CD4-positive, alpha-beta T cell treated with Interleukin-1 beta for 1 hour (primary cell): ENCODE results near the gene SART3.
"Not testable (repeated sequence)": the region's sequence is repeated elsewhere in the genome, so short reads cannot be mapped to it uniquely, and the experiment has no call there.

Source experiments
- DNase-seq, 2 donors: peaks; one replicate each; pipeline ENCODE4 v3.0.0-alpha.2; 2020 to 2022

The SART3 gene

DNA sequence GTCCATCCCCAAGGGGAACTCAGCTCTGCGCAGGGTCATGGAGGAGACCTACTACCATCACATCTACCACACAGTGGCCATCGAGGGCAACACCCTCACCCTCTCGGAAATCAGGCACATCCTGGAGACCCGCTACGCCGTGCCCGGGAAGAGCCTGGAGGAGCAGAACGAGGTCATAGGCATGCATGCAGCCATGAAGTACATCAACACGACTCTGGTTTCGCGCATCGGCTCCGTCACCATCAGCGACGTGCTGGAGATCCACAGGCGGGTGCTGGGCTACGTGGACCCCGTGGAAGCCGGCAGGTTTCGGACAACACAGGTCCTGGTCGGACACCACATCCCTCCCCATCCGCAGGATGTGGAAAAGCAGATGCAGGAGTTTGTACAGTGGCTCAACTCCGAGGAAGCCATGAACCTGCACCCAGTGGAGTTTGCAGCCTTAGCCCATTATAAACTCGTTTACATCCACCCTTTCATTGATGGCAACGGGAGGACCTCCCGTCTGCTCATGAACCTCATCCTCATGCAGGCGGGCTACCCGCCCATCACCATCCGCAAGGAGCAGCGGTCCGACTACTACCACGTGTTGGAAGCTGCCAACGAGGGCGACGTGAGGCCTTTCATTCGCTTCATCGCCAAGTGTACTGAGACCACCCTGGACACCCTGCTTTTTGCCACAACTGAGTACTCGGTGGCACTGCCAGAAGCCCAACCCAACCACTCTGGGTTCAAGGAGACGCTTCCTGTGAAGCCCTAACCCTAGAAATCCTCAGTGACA lies 42.1 kb downstream of the SART3 start:
- DNase-seq = no peak

- no peak for DNase-seq
These were observed 42.8 kb downstream of the SART3 start for GRCh38 chr12:108518101-108518715.

DNA sequence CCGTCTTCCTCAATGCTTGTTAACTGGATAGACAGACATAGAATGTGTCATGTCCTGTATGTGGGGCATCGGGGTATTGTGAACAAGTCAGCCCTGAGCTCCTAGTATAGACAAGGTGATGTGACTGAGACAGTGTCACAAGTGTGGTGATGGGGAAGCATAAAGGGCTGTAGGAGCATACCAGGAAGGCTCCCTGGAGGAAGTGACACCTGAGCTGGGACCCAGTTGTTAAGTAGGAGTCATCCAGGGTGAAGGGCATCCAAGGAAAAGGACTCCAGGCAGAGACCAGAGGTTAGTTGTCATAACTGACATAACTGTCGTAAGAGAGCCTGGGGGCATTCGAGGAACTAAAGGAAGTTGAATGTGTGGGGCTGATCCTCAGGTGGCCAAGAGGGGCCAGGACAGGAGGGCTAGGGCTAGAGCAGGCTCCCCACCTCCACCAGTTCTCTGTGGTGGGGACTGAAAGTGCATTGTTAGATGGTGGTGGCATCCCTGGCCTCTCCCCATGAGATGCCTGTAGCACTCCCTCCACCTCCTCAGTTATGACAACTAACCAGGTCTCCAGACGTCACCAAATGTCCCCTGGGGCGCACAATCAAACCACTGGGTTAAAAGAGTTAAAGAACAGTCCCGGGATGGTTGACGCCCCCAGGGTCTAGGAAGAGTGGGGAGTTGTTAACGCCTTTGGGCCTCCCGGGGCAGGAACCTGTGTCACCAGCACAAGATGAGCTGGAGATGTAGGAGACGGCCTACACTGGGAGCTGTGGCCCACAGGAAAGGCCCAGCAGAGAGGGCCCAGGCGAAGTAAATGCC lies 43.5 kb downstream of the SART3 start:
- no peak for DNase-seq

DNA sequence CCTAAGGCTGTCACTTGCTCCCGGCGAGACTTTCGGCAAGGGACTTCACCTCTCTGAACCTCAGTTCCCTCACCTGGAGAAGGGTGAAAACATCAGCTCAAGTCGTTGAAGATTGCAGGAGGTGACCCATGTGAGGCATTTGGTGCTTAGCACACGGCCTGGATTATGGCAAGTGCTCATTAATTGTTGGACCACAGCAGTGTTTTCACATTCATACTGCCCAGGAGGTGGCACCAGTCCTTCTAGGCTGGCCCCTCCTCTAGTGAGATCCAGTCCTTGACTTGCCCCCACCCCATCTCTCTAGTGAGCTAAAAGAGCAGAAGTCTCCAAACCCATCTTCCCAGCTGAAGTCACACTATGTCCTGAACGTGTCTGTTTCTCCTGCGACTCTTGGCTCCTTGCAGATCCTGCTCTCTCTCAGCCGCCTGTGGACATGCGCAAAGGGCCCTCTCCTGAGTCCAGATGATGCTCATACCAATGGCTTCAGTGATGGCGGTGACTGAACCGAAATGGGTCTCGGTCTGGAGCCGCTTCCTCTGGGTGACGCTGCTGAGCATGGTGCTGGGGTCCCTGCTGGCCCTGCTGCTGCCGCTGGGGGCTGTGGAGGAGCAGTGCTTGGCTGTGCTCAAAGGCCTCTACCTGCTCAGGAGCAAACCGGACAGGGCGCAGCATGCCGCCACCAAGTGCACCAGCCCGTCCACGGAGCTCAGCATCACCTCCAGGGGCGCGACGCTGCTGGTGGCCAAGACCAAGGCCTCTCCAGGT lies 44.3 kb downstream of the SART3 start:
- no peak for DNase-seq

- DNase-seq = no peak
These were observed 45.1 kb downstream of the SART3 start for GRCh38 chr12:108515916-108516315.

DNA sequence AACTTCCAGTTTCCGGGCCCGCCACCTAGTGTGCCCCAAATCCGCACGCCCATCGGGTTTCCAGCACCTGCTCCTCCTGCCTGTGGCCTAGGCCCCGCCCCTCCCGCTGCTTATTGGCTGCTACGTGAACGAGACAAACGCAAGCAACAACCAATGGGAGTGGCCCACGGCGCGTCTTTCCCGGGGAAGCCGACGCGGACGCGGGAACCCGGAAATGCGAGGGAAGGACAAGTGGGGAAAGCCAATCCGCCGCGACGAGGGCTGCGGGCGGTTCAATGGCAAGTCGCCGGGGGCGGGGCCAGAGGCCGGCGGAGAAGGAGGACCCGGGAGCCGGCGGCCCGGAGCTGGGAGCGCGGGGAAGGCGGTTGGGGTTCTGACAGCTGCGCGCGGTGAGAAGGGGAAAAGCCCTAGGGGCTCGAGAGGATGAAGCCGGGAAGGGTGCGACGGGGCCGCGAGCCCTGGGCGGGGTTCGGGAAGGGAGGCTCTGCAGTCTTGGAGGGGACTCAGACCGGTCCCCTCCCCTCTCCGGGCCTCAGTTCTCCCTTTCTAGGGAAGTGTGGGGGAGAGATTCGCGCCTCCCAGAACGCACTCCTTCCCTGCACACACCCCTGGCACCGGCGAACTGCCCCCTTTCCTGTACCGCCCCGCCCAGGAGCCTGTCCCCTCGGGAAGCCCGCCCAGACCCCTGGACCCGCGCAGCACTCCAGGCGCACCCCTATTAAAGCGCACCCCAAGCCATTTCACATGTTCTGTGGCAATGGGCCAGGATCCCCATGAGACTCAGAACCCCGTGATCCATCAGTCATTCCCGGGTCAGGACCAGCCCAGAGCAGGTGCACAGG lies 45.8 kb downstream of the SART3 start, which contains the start of gene FICD:
FICD (plus strand) TSS at position 305 of the 842 bp plus-strand sequence. CDS start 1,696 bp downstream, outside the sequence.
- DNase-seq = peak; percentile 98

GRCh38 chr12:108514468-108514972 lies 46.5 kb downstream of the SART3 start:
- no peak for DNase-seq

GRCh38 chr12:108511633-108512540 lies 49.1 kb downstream of the SART3 start:
- peak; percentile 74 to 79 for DNase-seq

DNA sequence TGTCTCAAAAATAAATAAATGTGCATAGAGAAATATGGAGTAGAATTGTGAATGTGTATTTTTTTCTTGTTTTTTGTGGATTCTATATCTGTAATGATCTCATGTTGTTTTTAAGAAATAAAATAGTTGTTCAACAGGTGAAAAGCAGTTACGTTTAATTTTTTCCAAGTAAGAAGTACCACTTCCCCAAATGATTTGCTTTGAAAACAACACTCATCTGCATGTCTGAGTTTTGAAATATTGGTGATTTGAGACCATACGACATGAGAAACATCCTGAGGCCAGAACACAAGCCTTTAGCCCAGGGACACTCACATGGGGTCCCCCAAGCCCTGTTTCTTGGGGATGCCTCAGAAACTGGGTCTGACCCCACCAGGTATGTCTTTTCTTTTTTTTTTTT lies 50.1 kb downstream of the SART3 start:
- DNase-seq = no peak

GRCh38 chr12:108509806-108510205 lies 51.2 kb downstream of the SART3 start:
- no peak for DNase-seq

- DNase-seq = no peak
These were observed 52.9 kb downstream of the SART3 start for GRCh38 chr12:108507971-108508642.

DNA sequence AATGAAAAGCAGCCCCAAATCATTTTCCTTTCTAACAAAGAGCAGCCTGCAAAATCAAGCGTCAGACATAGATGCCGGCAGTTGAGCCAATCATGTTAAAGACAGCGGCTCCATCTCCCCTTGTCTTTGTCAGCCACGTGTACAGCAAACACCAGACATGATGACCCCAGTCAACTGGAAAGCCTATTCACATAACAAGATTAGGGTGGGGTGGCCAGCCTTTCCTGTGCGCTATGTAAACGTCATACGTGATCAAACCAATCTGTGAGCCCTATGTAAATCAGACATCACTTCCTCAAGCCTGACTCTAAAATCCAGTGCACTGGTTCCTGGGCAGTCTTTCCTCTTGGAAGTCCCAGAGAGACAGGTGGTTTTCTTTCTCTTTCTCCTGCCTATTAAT lies 55.8 kb downstream of the SART3 start:
- no peak for DNase-seq

- DNase-seq = no peak
These were observed 58.1 kb downstream of the SART3 start for GRCh38 chr12:108502922-108503321.

DNA sequence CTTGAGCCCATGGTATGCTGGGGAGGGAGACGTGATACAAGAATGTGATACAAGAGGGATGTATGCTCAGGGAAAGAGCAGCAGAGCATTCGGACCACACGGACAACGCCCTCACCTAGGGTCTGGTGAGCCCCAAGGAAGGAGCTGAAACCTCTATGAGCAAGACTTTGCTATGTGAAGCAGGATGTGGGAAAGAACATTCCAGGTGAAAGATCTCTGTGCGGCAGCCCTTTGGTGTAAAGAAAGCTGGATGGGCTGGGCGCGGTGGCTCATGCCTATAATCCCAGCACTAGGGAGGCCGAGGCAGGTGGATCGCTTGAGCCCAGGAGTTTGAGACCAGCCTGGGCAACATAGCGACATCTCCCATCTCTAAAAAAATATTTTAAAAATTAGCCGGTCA lies 62.8 kb downstream of the SART3 start:
- DNase-seq = no peak

GRCh38 chr12:108495823-108496579 lies 65.0 kb downstream of the SART3 start:
- DNase-seq = no peak

DNA sequence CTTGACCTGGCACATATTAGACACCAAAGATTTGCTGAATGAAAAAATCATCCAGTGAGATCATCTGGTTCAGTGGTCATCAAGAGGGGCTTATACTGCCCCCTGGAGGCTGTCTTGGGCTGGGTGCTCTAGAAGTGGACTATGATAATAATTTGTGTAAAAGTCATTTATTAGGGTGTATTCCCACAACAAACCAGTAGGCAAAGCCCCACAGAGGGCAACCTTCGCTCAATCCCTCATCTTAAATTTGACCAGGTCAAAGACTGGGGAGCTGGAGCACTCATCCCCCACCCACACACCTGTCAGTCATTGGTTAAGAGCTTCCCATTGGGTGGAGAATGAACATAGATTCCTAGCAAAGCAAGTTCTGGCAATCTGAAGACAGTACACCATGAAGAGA lies 65.9 kb downstream of the SART3 start:
- DNase-seq = peak; percentile 19 to 33

- DNase-seq = no peak
These were observed 69.7 kb downstream of the SART3 start for GRCh38 chr12:108491256-108491655.

DNA sequence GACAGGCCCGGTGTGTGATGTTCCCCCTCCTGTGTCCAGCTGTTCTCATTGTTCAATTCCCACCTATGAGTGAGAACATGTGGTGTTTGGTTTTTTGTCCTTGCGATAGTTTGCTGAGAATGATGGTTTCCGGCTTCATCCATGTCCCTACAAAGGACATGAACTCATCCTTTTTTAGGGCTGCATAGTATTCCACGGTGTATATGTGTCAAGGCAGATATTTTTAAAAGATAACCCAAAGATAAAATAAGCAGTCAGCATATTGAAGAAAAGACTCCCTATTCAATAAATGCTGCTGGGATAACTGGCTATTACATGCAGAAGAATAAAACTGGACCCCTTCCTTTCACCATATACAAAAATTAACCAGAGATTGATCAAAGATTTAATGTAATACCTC lies 73.9 kb downstream of the SART3 start:
- DNase-seq = not testable (repeated sequence)

DNA sequence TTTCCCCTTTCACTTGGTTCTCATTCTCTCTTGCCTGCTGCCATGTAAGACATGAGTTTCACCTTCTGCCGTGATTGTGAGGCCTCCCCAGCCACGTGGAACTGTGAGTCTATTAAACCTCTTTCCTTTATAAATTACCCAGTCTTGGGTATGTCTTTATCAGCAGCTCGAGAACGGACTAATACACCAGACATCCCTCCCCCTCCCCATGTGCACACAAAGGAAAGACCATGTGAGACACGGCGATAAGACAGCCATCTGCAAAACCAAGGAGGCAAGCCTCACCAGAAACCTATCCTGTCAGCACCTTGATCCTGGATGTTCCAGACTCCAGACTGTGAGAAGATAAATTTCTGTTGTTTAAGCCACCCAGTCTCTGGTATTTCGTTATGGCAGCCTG lies 75.6 kb downstream of the SART3 start:
- not testable (repeated sequence) for DNase-seq
